Spinal cord (tissue), 10 donors: ENCODE data around the gene WASF1. TPM values are rescaled to one million over a fixed set of nuclear protein-coding genes. Genes with fewer than 3 reads are reported as not detected.
"Not testable (repeated sequence)": the region's sequence is repeated elsewhere in the genome, so short reads cannot be mapped to it uniquely, and the experiment has no call there.

Experiments
- DNase-seq, 6 donors: peaks; one replicate each; pipeline versions ENCODE4 v3.0.0 to v3.0.0-alpha.2; 2013 to 2015; ENCODE audit warnings: low spot score in 6 of 6, low read depth in 4 of 6
- H3K27ac ChIP-seq: one replicate; pipeline ENCODE4 v1.5.1; 2013; ENCODE audit warnings: low read depth, low read length, control low read depth
- H3K27me3 ChIP-seq: one replicate; pipeline ENCODE4 v1.6.1; 2013; ENCODE audit warnings: low read length; ENCODE audit not compliant: control insufficient read depth, insufficient read depth
- H3K36me3 ChIP-seq: one replicate; pipeline ENCODE4 v1.6.1; 2013; ENCODE audit warnings: low read length; ENCODE audit not compliant: control insufficient read depth, insufficient read depth
- H3K4me1 ChIP-seq: one replicate; pipeline ENCODE4 v1.6.1; 2013; ENCODE audit warnings: low read length; ENCODE audit not compliant: control insufficient read depth, insufficient read depth
- H3K4me3 ChIP-seq: one replicate; pipeline ENCODE4 v1.5.1; 2013; ENCODE audit warnings: low read depth, low read length, control low read depth
- H3K9me3 ChIP-seq: one replicate; pipeline ENCODE4 v1.6.1; 2013; ENCODE audit warnings: low read length; ENCODE audit not compliant: control insufficient read depth, insufficient read depth
- WGBS: methylation state at CpG from one replicate; pipeline ENCODE4 v1.1.5; 2013; ENCODE audit warnings: missing lambda C conversion rate; ENCODE audit not compliant: insufficient coverage; 5-methylcytosine and 5-hydroxymethylcytosine counted together
- polyA plus RNA-seq, 2 donors: library from polyadenylated mRNA; unstranded; fragments of 120-200 nt; gene quantifications; one replicate each; pipeline ENCODE4 v1.2.1, GENCODE V29; 2013; ENCODE audit not compliant: insufficient read length in 2 of 2
- total RNA-seq, 2 donors: library from RNA; depleted of rRNA in 1 of 2; stranded (reverse); fragments of 120-200 nt in 1 of 2; fragments of >200 nt in 1 of 2; gene quantifications; one replicate each; pipeline versions ENCODE4 v1.2.3 to v1.2.4, GENCODE V29; 2013 to 2014
- donor health status: healthy.

Gene WASF1
- total and polyA plus RNA-seq, 4 donors = 19.3 to 239 (median 113) TPM

DNA sequence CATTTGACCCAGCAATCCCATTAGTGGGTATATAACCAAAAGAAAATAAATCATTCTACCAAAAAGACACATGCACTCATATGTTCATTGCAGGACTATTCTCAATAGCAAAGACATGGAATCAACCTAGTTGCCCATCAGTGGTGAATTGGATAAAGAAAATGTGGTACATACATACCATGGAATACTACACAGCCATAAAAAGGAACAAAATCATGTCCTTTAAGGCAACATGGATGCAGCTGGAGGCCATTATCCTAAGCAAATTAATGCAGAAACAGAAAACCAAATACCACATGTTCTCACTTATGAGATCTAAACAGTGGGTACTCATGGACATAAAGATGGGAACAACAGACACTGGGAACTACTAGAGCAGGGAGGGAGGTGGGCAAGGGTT lies 106.0 kb downstream of the WASF1 start:
- H3K4me3 ChIP-seq, H3K9me3 ChIP-seq, H3K36me3 ChIP-seq, H3K27ac ChIP-seq, H3K4me1 ChIP-seq, H3K27me3 ChIP-seq, DNase-seq: not testable (repeated sequence)

DNA sequence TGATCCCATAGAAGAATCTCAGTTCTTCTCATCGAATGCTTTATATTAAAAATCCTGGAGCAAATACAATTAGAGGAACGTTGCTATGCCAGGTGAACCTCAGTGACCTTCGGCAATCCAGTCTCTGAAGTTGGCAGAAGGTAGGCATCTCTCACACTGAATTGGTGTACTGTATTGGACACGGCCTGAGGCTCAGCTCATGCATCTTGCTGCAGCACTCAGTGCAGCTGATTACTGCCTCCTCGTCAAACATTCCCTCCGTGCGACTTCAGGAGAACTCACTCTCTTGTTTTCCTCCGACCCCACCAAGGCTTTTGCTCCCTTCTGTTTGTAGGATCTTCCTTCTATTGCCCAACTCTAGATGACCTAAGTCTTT lies 110.9 kb downstream of the WASF1 start:
- Histone ChIP-seq H3K36me3 (no peaks in the 10 kb centered on the region), H3K27me3 (no peaks in the 10 kb centered on the region), H3K4me1 (peaks cover 17% of the 10 kb centered on the region), H3K4me3 (no peak overlapping the region), H3K9me3 (no peaks in the 10 kb centered on the region), H3K27ac (no peak overlapping the region)
- WGBS = 84% methylated on average over 8 of the region's 8 CpGs
- no peak for DNase-seq

DNA sequence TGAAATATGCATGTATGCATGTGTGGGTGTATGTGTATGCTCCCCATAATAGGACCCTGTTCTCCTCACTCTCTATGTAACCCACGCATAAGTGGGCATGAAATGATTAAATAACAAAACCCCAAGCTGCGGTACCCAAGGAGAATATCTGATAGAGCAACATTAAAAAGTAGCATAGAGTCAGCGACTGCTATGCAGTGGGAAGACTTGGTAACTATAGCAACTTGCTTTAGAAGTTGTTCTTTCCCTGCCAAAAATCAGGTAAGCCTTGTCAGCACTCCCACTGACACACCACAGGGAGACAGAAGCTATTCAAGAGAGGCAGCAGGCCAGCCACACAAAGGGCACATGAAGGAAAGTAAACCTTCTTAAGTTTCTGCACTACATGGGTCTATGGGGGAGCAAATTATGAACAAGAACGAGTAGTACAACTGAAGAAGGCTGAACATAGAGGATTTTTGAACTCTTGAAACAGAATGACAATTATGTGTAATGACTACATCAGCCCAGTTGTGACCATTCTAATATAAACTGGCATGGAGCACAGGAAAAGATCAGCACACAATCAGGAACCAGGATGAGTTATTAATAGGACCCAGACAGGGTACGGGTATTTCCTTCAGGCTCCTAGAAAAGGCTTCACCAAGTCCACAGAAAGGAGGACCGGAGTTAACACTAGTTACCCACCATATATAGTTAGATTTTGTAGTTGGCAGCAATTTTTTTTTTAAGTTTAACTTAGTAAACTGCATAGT lies 111.5 kb downstream of the WASF1 start:
- no peaks in the 10 kb centered on the region for H3K27me3 ChIP-seq
- H3K4me3 ChIP-seq = no peak overlapping the region
- H3K36me3 ChIP-seq = no peaks in the 10 kb centered on the region
- H3K4me1 ChIP-seq = peaks cover 20% of the 10 kb centered on the region
- H3K27ac ChIP-seq = no peak overlapping the region
- H3K9me3 ChIP-seq = no peaks in the 10 kb centered on the region
- peak in 2 of 6 donors; percentile 62 to 80 for DNase-seq
- WGBS = 14% methylated on average over 1 of the region's 6 CpGs

DNA sequence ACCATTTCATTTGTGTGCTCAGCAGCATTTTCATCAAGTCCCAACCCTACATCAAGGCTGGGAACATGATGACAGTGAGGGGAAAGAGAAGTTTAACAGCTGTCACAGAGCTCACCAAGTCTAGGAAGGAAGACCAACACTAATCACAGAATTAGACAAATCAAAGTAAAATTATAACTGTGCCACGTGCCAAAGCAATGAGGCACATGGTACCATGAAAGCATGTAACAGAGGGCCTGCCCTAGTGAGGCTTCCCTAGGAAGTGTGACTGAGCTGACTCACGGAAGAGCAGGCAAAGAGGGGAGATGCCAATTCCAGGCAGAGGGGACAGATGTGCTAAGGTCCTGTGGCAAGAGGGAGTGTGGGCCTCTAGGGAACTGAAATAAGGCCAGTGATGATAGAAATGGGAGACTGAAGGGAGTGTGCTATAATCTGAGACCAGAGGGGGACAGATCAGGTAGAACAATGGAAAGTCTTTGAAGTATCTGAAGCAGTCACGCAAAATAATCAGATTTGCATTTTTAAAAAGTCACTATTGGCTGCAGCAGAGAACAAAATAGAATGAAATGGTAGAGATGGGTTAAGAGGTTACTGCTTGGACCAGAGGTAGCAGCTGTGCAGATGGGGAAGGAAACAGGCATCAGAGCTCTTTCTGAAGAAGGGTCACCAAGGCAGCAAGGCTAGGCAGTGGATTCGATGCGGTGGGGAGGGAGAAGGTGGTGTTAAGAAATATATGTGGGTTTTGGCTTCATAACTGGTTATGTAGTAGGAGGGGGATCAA lies 114.5 kb downstream of the WASF1 start:
- Histone ChIP-seq H3K9me3 (no peaks in the 10 kb centered on the region), H3K4me1 (peaks cover 20% of the 10 kb centered on the region), H3K4me3 (no peak overlapping the region), H3K36me3 (no peaks in the 10 kb centered on the region), H3K27me3 (no peaks in the 10 kb centered on the region), H3K27ac (no peak overlapping the region)
- WGBS = 93% methylated on average over 5 of the region's 5 CpGs
- no peak for DNase-seq

DNA sequence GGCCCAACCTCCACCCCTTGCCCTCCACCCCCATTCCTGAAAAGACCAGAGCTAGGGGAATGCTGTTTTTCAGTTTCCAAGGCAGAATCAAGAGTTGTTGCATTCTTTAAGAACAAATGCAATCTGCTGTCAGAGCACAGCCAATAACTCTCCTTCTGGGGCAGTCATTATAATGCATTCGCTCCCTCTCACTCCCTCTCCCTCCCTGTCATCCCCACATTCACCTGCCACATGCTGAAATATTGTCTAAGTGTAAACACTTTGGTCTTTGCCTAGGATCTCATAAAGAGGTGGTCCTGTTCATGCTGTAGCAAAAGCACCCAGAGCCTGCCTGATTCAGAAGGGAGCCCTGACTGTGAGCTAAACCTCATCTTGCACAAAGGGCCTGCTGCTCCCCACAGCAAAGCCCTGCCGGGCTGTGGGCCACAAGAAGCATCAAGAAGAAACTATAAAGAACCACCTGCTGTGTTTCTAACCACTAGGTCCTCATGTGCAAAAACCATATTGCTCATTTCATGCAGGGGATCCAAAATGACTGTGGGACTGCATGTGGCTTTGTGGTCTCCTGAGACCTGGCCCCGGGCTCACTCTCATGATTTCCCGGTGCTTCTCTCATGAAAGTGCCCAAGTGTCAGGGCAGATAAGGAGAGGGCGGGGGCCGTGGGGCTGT lies 115.7 kb downstream of the WASF1 start:
- Histone ChIP-seq H3K4me1 (peaks cover 16% of the 10 kb centered on the region), H3K4me3 (no peak overlapping the region), H3K36me3 (no peaks in the 10 kb centered on the region), H3K27ac (no peak overlapping the region), H3K27me3 (no peaks in the 10 kb centered on the region), H3K9me3 (no peaks in the 10 kb centered on the region)
- DNase-seq = peak in 1 of 6 donors; percentile 23
- WGBS = 53% methylated on average over 6 of the region's 6 CpGs

DNA sequence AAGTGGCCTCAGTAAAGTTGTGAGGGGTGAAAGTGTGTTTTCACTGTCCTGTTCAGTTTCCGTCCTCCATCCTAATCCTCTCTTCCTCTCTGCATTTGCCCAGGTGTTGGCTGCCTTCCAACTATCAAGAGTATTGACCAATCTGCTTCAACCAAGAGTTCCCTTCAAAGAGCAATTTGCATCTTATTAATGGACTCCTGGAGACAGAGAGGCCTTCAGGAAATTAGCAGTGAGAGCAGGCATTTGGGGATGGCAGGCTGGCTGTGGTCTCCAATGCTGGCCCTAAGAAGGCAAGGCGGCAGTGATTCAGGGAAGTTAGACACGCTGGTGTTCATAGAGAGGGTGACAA lies 124.1 kb downstream of the WASF1 start:
- Histone ChIP-seq H3K27me3 (no peaks in the 10 kb centered on the region), H3K9me3 (no peaks in the 10 kb centered on the region), H3K27ac (no peak overlapping the region), H3K4me3 (no peak overlapping the region), H3K36me3 (no peaks in the 10 kb centered on the region), H3K4me1 (peaks cover 6% of the 10 kb centered on the region)
- DNase-seq = peak in 2 of 6 donors; percentile 49 to 81
- 30% methylated on average over 2 of the region's 3 CpGs for WGBS

DNA sequence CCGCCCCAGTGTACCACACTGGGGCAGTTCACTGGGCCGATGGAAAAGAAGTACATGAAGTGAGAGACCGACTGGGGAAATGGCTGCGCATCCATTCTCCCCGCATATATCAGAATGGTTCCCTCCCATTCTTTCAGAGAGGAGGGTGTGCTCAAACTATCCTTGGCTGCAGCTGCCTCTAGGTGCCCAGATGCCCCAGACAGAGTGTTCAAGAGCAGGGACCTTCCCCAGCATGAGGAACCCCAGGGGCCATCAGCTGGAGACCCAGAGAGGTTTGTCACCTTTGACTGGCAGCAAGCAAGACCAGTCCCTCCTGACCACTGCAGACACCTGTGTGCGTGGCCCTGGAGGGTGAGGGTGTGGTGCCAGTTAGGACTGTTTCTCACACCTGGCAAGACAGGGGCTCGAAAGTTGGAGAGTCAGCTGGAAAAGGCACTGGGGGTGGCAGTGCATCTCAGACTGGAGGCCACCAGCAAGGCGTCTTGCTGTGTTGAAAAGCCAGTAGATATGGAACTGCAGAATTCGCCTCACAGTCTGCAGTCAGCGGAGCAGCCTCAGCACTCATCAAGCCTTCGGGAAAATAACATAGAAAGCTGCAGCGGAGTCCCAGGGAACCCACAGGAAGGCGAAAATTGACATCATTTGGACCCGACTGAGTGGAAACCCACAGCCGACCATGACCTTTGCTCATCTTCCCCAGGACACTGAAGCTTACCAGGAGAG lies 124.6 kb downstream of the WASF1 start:
- Histone ChIP-seq H3K36me3 (no peaks in the 10 kb centered on the region), H3K27ac (no peak overlapping the region), H3K4me3 (no peak overlapping the region), H3K4me1 (peaks cover 6% of the 10 kb centered on the region), H3K9me3 (no peaks in the 10 kb centered on the region), H3K27me3 (no peaks in the 10 kb centered on the region)
- DNase-seq = no peak
- 81% methylated on average over 12 of the region's 15 CpGs for WGBS

DNA sequence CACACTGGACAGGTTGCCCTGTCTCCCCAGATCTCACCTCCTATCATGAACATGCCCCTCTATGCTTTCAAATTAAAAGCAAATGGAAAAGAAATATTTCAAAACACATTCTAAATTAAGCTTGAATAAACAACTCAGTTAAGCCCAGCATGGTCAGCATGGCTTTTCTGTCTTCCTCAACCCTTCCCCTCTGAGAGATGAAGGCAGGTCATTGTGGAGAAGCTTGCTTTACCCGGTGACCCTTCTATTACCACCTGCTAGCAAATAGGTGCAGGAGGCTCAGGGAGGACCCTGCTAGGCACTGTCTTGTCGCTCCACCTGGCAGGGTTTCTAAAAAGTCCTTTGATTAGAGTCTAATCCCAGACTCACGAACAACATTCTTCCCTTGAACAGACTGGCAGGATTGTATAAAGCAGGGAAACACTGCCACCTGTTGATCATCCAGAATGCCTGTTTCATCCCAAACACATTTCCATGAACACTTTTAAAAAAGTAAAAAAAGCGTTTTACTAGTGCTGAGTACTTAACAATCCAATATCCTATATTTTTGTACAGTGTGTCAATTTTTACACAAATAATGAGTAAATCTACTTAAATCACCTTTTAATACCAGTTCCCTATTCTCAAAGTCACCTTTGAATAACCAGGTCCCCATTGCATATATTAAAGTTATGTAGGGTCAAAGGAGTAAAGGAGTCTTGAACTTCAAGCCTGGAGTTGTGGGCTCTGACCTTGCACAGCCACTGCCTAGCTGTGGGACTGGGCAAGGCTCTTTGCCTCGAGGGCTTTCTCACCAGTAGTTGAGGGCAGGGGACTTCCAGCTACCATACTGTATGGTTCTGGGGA lies 125.9 kb downstream of the WASF1 start:
- Histone ChIP-seq H3K4me3 (no peak overlapping the region), H3K27ac (no peak overlapping the region), H3K36me3 (no peaks in the 10 kb centered on the region), H3K4me1 (peaks cover 6% of the 10 kb centered on the region), H3K27me3 (no peaks in the 10 kb centered on the region), H3K9me3 (no peaks in the 10 kb centered on the region)
- 67% methylated on average over 1 of the region's 5 CpGs for WGBS
- DNase-seq = peak in 4 of 6 donors; percentile 33 to 87 (median 68)

DNA sequence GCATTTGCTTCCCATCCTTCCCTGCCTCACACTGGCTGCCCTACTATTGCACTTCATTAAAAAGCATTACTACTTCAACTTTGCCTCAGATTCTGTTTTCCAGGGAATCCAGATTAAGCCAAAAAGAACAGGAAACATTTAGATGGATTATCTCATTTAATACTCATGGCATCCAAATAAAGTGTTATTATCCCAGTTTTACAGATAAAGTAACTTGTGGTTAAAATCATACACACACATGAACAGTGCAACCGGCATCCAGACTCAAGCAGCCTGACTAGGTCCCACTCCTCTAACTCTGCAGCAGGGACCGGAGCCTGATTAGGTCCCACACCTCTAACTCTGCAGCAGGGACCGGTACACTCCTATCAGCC lies 129.0 kb downstream of the WASF1 start:
- Histone ChIP-seq H3K4me3 (no peak overlapping the region), H3K27ac (no peak overlapping the region), H3K36me3 (no peaks in the 10 kb centered on the region), H3K4me1 (peaks cover 5% of the 10 kb centered on the region), H3K9me3 (peaks cover 2% of the 10 kb centered on the region), H3K27me3 (no peaks in the 10 kb centered on the region)
- WGBS = 100% methylated on average over 3 of the region's 3 CpGs
- DNase-seq = no peak
